ENCODE data around the gene SLC16A2.

The SLC16A2 gene

GRCh38 chrX:74535086-74535407 lies 113.8 kb downstream of the SLC16A2 start:
- H3K9ac ChIP-seq (ENCODE audit: low read length in 2 of 2) = peak overlapping the region in 1 of 2 donors; percentile 81
- H3K4me3 ChIP-seq (ENCODE audit: low read length in 2 of 2) = peak overlapping the region; percentile 60 to 74
- no peaks in the 10 kb centered on the region for H3K36me3 ChIP-seq (ENCODE audit: control insufficient read depth in 2 of 2, insufficient read depth in 2 of 2, low read length in 2 of 2)
- H3K27me3 ChIP-seq (ENCODE audit: control insufficient read depth in 1 of 2, insufficient read depth in 2 of 2, low read length in 2 of 2) = peaks cover 0 to 11% of the 10 kb centered on the region in 2 donors
- peaks cover 7% of the 10 kb centered on the region for H3K4me1 ChIP-seq (ENCODE audit: control insufficient read depth, insufficient read depth, low read length)
- peak overlapping the region; percentile 85 for H3K27ac ChIP-seq (ENCODE audit: low read length)
- no peaks in the 10 kb centered on the region for H3K9me3 ChIP-seq (ENCODE audit: control insufficient read depth in 2 of 2, low read length in 2 of 2)

DNA sequence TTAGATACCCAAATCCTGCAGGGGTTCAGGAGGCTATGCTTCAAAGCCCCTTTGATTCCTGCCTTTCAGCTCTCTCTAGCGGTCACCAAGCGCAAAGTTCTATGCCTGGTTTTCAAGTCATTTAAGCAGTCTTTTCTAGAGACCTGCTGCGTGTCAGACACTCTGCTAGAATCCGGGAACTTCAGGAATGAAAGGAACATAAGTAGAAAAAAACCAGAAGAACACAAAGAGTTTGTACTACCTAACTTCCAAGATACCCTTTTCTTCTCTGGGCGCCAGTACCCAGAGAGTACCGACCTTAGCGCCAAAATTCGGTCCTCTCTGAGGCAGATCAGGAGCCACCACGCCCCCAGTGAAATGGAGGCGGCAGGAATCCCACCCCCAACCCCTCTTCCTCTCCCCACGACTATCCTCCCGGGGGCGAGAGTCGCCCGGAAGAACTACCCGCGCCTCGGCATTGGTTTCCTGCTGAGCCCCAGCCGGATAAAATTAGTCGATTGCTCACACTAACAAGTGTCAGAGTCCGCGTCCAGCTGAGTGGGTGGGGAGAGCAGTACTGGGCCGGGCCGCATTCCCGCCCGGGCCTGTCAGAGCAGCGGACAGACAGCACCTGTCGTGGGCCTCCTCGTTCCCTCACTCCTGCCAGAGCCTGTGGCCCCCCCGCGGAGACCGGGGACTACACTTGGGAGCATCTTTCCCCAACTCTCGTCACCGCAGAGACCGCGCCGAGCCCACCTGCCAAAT lies 114.3 kb downstream of the SLC16A2 start:
- peak overlapping the region; percentile 60 to 74 for H3K4me3 ChIP-seq (ENCODE audit: low read length in 2 of 2)
- H3K27me3 ChIP-seq (ENCODE audit: control insufficient read depth in 1 of 2, insufficient read depth in 2 of 2, low read length in 2 of 2) = peaks cover 0 to 13% of the 10 kb centered on the region in 2 donors
- no peaks in the 10 kb centered on the region for H3K9me3 ChIP-seq (ENCODE audit: control insufficient read depth in 2 of 2, low read length in 2 of 2)
- peak overlapping the region; percentile 69 to 81 for H3K9ac ChIP-seq (ENCODE audit: low read length in 2 of 2)
- H3K36me3 ChIP-seq (ENCODE audit: control insufficient read depth in 2 of 2, insufficient read depth in 2 of 2, low read length in 2 of 2) = no peaks in the 10 kb centered on the region
- H3K4me1 ChIP-seq (ENCODE audit: control insufficient read depth, insufficient read depth, low read length) = peaks cover 7% of the 10 kb centered on the region
- H3K27ac ChIP-seq (ENCODE audit: low read length) = peak overlapping the region; percentile 85

DNA sequence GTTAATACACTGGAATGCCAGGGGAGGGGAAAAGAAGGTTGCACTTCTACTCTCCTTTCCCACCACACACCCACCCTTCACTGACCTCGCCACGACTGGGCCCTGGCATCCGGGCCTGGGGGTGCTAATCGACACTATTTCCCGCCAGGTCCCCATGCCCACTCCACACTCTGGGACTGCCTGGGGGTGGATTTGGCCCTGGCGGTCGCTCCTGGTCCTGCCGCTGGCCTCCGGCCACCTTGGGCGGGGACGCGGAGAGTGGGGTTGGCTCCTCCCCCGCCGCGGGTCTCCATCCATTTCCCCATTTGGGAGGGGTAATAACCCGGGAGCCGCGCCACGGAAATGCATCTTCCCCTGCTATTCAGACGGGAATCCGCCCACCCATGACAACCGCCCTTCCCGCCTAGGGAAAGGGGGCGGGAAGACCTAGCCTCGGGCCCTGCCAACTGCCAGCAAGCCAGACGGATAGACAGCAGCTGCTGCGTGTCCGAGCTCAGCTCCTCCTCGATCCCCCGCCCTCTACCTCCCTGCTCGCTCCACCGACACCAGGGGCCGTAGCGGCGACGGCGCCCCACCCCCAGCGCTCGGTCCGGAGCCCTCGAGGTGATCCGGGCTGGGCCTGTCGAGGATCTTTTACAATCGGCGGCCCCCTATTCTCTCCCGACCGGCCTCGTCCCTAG lies 115.0 kb downstream of the SLC16A2 start:
- peak overlapping the region; percentile 85 for H3K27ac ChIP-seq (ENCODE audit: low read length)
- peak overlapping the region; percentile 54 to 74 for H3K4me3 ChIP-seq (ENCODE audit: low read length in 2 of 2)
- H3K36me3 ChIP-seq (ENCODE audit: control insufficient read depth in 2 of 2, insufficient read depth in 2 of 2, low read length in 2 of 2) = no peaks in the 10 kb centered on the region
- H3K27me3 ChIP-seq (ENCODE audit: control insufficient read depth in 1 of 2, insufficient read depth in 2 of 2, low read length in 2 of 2) = peaks cover 0 to 14% of the 10 kb centered on the region in 2 donors
- H3K4me1 ChIP-seq (ENCODE audit: control insufficient read depth, insufficient read depth, low read length) = peaks cover 7% of the 10 kb centered on the region
- H3K9ac ChIP-seq (ENCODE audit: low read length in 2 of 2) = peak overlapping the region; percentile 71 to 81
- no peaks in the 10 kb centered on the region for H3K9me3 ChIP-seq (ENCODE audit: control insufficient read depth in 2 of 2, low read length in 2 of 2)

GRCh38 chrX:74536832-74537371 lies 115.6 kb downstream of the SLC16A2 start:
- H3K27ac ChIP-seq (ENCODE audit: low read length) = peak overlapping the region; percentile 85
- peaks cover 7% of the 10 kb centered on the region for H3K4me1 ChIP-seq (ENCODE audit: control insufficient read depth, insufficient read depth, low read length)
- no peaks in the 10 kb centered on the region for H3K36me3 ChIP-seq (ENCODE audit: control insufficient read depth in 2 of 2, insufficient read depth in 2 of 2, low read length in 2 of 2)
- H3K4me3 ChIP-seq (ENCODE audit: low read length in 2 of 2) = peak overlapping the region; percentile 32 to 74
- no peaks in the 10 kb centered on the region for H3K9me3 ChIP-seq (ENCODE audit: control insufficient read depth in 2 of 2, low read length in 2 of 2)
- H3K27me3 ChIP-seq (ENCODE audit: control insufficient read depth in 1 of 2, insufficient read depth in 2 of 2, low read length in 2 of 2) = peaks cover 0 to 15% of the 10 kb centered on the region in 2 donors
- H3K9ac ChIP-seq (ENCODE audit: low read length in 2 of 2) = peak overlapping the region; percentile 71 to 78

DNA sequence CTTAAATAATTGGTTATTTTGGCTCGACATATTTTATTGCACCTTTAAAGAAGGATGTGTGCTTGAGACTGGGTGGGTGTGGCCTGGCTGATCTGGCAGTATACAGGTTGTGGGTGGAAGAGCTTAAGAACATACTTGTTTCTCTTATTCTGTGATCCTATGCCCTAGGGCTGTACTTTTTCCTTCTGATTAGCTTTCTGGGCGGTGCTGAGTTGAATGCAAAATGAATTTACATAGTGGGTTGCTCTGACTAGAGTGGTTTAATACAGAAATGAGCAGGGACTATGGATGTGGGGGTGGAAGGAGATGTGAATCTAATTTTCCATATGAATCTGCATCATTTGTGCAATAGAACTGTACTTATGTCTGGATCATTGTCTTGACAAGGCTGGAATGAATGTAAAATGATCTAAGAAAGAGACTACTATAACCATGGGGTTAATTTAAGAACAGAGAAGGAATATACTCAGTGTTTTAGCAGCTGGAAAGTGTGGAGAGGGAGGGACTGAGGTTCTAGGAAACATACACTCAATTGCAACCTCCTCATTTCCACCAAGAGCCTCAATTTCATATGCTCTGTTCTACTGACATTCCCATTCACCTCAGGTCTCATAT lies 119.4 kb downstream of the SLC16A2 start:
- H3K4me1 ChIP-seq (ENCODE audit: control insufficient read depth, insufficient read depth, low read length) = peaks cover 6% of the 10 kb centered on the region
- H3K36me3 ChIP-seq (ENCODE audit: control insufficient read depth in 2 of 2, insufficient read depth in 2 of 2, low read length in 2 of 2) = no peaks in the 10 kb centered on the region
- H3K9ac ChIP-seq (ENCODE audit: low read length in 2 of 2) = no peak overlapping the region
- peaks cover 0 to 9% of the 10 kb centered on the region in 2 donors for H3K27me3 ChIP-seq (ENCODE audit: control insufficient read depth in 1 of 2, insufficient read depth in 2 of 2, low read length in 2 of 2)
- H3K4me3 ChIP-seq (ENCODE audit: low read length in 2 of 2) = no peak overlapping the region
- H3K27ac ChIP-seq (ENCODE audit: low read length) = no peak overlapping the region
- H3K9me3 ChIP-seq (ENCODE audit: control insufficient read depth in 2 of 2, low read length in 2 of 2) = no peaks in the 10 kb centered on the region

DNA sequence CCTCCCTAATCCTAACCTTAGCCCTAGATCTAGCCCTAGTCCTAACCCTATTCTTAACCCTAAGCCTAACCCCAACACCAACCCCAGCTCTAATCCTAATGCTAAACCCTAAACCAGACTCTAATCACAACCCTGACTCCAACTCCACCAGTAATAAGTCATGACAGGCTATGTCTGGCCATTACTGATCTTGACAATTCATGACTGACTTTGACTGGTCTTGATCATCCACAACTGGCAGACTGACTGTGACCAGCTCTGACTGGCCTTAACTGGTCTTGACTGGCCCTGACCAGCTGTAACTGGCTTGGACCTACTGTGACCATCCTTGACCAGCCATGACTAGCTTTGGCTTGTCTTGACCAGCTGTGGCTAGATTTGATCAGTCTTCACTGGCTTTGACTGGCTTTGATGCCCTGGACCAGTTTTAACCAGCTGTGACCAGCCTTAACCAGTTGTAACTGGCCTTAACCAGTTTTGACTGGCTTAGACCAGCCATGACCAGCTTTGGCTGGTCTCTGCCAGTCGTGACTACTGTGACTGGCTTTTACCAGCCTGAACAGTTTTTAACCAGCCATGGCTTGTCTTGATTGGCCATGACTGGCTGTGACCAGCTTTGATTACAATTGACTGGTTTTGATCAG lies 124.7 kb downstream of the SLC16A2 start:
- Histone ChIP-seq H3K27me3 (ENCODE audit: control insufficient read depth in 1 of 2, insufficient read depth in 2 of 2, low read length in 2 of 2) (peaks cover 0 to 6% of the 10 kb centered on the region in 2 donors), H3K9ac (ENCODE audit: low read length in 2 of 2) (no peak overlapping the region), H3K4me1 (ENCODE audit: control insufficient read depth, insufficient read depth, low read length) (no peaks in the 10 kb centered on the region), H3K4me3 (ENCODE audit: low read length in 2 of 2) (no peak overlapping the region), H3K27ac (ENCODE audit: low read length) (no peak overlapping the region), H3K36me3 (ENCODE audit: control insufficient read depth in 2 of 2, insufficient read depth in 2 of 2, low read length in 2 of 2) (no peaks in the 10 kb centered on the region), H3K9me3 (ENCODE audit: control insufficient read depth in 2 of 2, low read length in 2 of 2) (no peaks in the 10 kb centered on the region)

DNA sequence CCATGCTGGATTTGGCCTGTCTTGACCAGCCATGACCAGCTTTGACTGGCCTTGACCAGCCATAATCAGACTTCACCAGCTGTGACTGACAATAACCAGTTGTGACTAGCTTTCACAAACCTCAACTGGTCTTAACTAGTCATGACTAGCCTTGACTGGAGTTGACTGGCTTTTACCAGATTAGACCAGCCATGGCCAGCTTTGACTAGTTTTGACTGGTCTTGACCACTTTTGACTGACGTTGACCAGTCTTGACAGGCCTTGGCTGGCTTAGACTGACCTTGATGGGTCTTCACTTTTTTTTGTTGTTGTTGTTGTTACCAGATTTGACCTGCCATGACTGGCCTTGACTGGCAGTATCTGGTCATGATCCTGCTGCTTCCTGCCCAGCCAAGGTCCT lies 125.7 kb downstream of the SLC16A2 start:
- Histone ChIP-seq H3K36me3 (ENCODE audit: control insufficient read depth in 2 of 2, insufficient read depth in 2 of 2, low read length in 2 of 2) (no peaks in the 10 kb centered on the region), H3K4me1 (ENCODE audit: control insufficient read depth, insufficient read depth, low read length) (no peaks in the 10 kb centered on the region), H3K4me3 (ENCODE audit: low read length in 2 of 2) (no peak overlapping the region), H3K27ac (ENCODE audit: low read length) (no peak overlapping the region), H3K9me3 (ENCODE audit: control insufficient read depth in 2 of 2, low read length in 2 of 2) (no peaks in the 10 kb centered on the region), H3K27me3 (ENCODE audit: control insufficient read depth in 1 of 2, insufficient read depth in 2 of 2, low read length in 2 of 2) (peaks cover 0 to 4% of the 10 kb centered on the region in 2 donors), H3K9ac (ENCODE audit: low read length in 2 of 2) (no peak overlapping the region)

DNA sequence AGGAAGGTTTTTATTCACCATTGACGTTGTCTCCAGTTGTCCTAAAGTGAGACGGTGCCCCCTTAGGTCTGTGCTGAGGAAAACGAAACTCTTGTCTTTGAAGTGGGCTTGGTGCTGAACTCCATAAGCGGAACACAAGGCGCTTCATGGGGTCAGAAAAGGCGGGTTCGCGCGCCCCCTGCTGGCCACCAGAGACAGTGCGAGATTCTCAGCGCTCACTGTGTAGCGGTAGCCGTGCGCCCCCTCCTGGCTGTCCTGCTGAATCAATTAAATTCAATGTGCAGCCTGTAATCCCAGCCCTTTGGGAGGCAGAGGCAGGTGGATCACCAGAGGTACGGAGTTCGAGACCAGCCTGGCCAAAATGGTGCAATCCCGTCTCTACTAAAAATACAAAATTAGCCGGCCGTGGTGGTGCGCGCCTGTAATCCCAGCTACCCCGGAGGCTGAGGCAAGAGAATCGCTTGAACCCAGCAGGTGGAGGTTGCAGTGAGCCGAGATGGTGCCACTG lies 129.1 kb downstream of the SLC16A2 start:
- Histone ChIP-seq H3K4me3 (ENCODE audit: low read length in 2 of 2) (peak overlapping the region in 1 of 2 donors; percentile 55), H3K27me3 (ENCODE audit: control insufficient read depth in 1 of 2, insufficient read depth in 2 of 2, low read length in 2 of 2) (peaks cover 0 to 7% of the 10 kb centered on the region in 2 donors), H3K27ac (ENCODE audit: low read length) (no peak overlapping the region), H3K9me3 (ENCODE audit: control insufficient read depth in 2 of 2, low read length in 2 of 2) (no peaks in the 10 kb centered on the region), H3K36me3 (ENCODE audit: control insufficient read depth in 2 of 2, insufficient read depth in 2 of 2, low read length in 2 of 2) (no peaks in the 10 kb centered on the region), H3K9ac (ENCODE audit: low read length in 2 of 2) (peak overlapping the region in 1 of 2 donors; percentile 36), H3K4me1 (ENCODE audit: control insufficient read depth, insufficient read depth, low read length) (no peaks in the 10 kb centered on the region)

DNA sequence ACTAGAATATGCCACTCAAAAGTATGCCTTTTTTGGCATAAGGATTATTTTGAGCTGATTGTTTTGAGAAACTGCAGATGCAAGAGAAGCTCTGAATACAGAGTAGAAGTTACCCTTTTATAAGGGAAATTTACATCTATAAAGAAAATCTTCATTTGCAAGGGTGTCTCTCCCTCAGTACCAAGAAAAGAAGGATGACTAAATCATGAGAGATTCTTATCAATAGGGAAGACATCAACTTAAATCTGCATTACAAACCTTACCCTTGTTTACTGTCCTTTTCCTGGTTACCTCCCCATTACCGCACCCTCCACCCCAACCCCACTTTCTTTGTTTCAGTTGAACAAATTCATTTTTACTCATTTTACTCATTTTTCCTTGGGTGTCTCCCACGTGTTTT lies 130.6 kb downstream of the SLC16A2 start:
- Histone ChIP-seq H3K36me3 (ENCODE audit: control insufficient read depth in 2 of 2, insufficient read depth in 2 of 2, low read length in 2 of 2) (no peaks in the 10 kb centered on the region), H3K27ac (ENCODE audit: low read length) (no peak overlapping the region), H3K9me3 (ENCODE audit: control insufficient read depth in 2 of 2, low read length in 2 of 2) (no peaks in the 10 kb centered on the region), H3K4me3 (ENCODE audit: low read length in 2 of 2) (no peak overlapping the region), H3K27me3 (ENCODE audit: control insufficient read depth in 1 of 2, insufficient read depth in 2 of 2, low read length in 2 of 2) (peaks cover 0 to 2% of the 10 kb centered on the region in 2 donors), H3K9ac (ENCODE audit: low read length in 2 of 2) (no peak overlapping the region), H3K4me1 (ENCODE audit: control insufficient read depth, insufficient read depth, low read length) (no peaks in the 10 kb centered on the region)

- no peak overlapping the region for H3K4me3 ChIP-seq (ENCODE audit: low read length in 2 of 2)
- no peaks in the 10 kb centered on the region for H3K9me3 ChIP-seq (ENCODE audit: control insufficient read depth in 2 of 2, low read length in 2 of 2)
- H3K4me1 ChIP-seq (ENCODE audit: control insufficient read depth, insufficient read depth, low read length) = no peaks in the 10 kb centered on the region
- no peak overlapping the region for H3K9ac ChIP-seq (ENCODE audit: low read length in 2 of 2)
- no peak overlapping the region for H3K27ac ChIP-seq (ENCODE audit: low read length)
- H3K27me3 ChIP-seq (ENCODE audit: control insufficient read depth in 1 of 2, insufficient read depth in 2 of 2, low read length in 2 of 2) = peaks cover 0 to 11% of the 10 kb centered on the region in 2 donors
- no peaks in the 10 kb centered on the region for H3K36me3 ChIP-seq (ENCODE audit: control insufficient read depth in 2 of 2, insufficient read depth in 2 of 2, low read length in 2 of 2)
These were observed 136.1 kb downstream of the SLC16A2 start for GRCh38 chrX:74557378-74557777.
